ENCODE results near the gene JAGN1.
"Not testable (repeated sequence)": the region's sequence is repeated elsewhere in the genome, so short reads cannot be mapped to it uniquely, and the experiment has no call there.

The JAGN1 gene

GRCh38 chr3:9899289-9899791 lies 8.9 kb downstream of the JAGN1 start:
- DNase-seq, result no peak

GRCh38 chr3:9900965-9901415 lies 10.6 kb downstream of the JAGN1 start:
- not testable (repeated sequence) for DNase-seq

- peak; percentile 45 to 48 for DNase-seq
Measured at GRCh38 chr3:9901967-9902366, 11.6 kb downstream of the JAGN1 start.

- DNase-seq, result no peak
Measured at GRCh38 chr3:9902372-9903237, 12.2 kb downstream of the JAGN1 start, which contains the start of gene IL17RE. TSS of gene IL17RE (plus strand) at chr3:9902848. CDS start at chr3:9902933, 85 bp downstream.

GRCh38 chr3:9903238-9903624 lies 12.8 kb downstream of the JAGN1 start:
- DNase-seq, result no peak

GRCh38 chr3:9903904-9904303 lies 13.5 kb downstream of the JAGN1 start:
- no peak for DNase-seq

- no peak for DNase-seq
Measured at GRCh38 chr3:9906480-9906879, 16.1 kb downstream of the JAGN1 start.

GRCh38 chr3:9908286-9908685 lies 17.9 kb downstream of the JAGN1 start:
- no peak for DNase-seq

GRCh38 chr3:9909221-9910013 lies 19.0 kb downstream of the JAGN1 start:
- DNase-seq, result peak in 1 of 2 donors; percentile 47

GRCh38 chr3:9911863-9912262 lies 21.5 kb downstream of the JAGN1 start:
- no peak for DNase-seq

GRCh38 chr3:9912294-9912935 lies 22.0 kb downstream of the JAGN1 start:
- DNase-seq, result peak in 1 of 2 donors; percentile 46

- no peak for DNase-seq
Measured at GRCh38 chr3:9913601-9914000, 23.2 kb downstream of the JAGN1 start.

GRCh38 chr3:9914011-9914410 lies 23.6 kb downstream of the JAGN1 start:
- DNase-seq, result no peak

GRCh38 chr3:9914559-9915253 lies 24.3 kb downstream of the JAGN1 start:
- no peak for DNase-seq

GRCh38 chr3:9915254-9916141 lies 25.1 kb downstream of the JAGN1 start:
- DNase-seq, result peak; percentile 35 to 58

GRCh38 chr3:9916346-9916733 lies 25.9 kb downstream of the JAGN1 start:
- no peak for DNase-seq

GRCh38 chr3:9916734-9917680 lies 26.6 kb downstream of the JAGN1 start, which contains the start of gene IL17RC:
TSS of gene IL17RC (plus strand) at chr3:9917098. CDS start at chr3:9917316, 218 bp downstream.
- DNase-seq, result peak; percentile 47 to 54

- DNase-seq, result no peak
Measured at GRCh38 chr3:9917820-9918219, 27.4 kb downstream of the JAGN1 start.

GRCh38 chr3:9918261-9919038 lies 28.0 kb downstream of the JAGN1 start:
- no peak for DNase-seq
